GM23338 (cell line): ENCODE results near the gene SESN3.

Source experiments
- CREB1 ChIP-seq: fragments of 250-450 bp; sonication (Bioruptor Pico); IDR thresholded peaks from 2 replicates; pipeline ENCODE4 v1.5.0; 2020; ENCODE audit warnings: low read depth, mild to moderate bottlenecking, moderate library complexity
- EZH2 ChIP-seq: fragments of 200-600 bp; sonication (generic); IDR thresholded peaks from one replicate; pipeline ENCODE4 v1.8.0; 2017; ENCODE audit warnings: antibody characterized with exemption, mild to moderate bottlenecking, low read depth; ENCODE audit not compliant: unreplicated experiment
- EZH2phosphoT487 ChIP-seq: fragments of 200-600 bp; sonication (generic); IDR thresholded peaks from one replicate; pipeline ENCODE4 v1.8.1; 2018; ENCODE audit warnings: antibody characterized with exemption; ENCODE audit not compliant: unreplicated experiment
- JUNB ChIP-seq: IDR thresholded peaks from one replicate; pipeline ENCODE4 v1.6.1; 2016; ENCODE audit warnings: antibody characterized with exemption; ENCODE audit not compliant: unreplicated experiment
- POLR2AphosphoS5 ChIP-seq: IDR thresholded peaks from 2 replicates; pipeline ENCODE4 v1.6.1; 2016; ENCODE audit warnings: antibody characterized with exemption, low read depth
- TF ChIP-seq, protein P1 (sequence below), 2 experiments: fragments of 200-600 bp in 1 of 2; sonication (generic) in 1 of 2; conservative IDR thresholded peaks; 2 replicates each; pipeline versions ENCODE4 v1.5.1 to v1.6.1; 2016 to 2017; ENCODE audit warnings: antibody characterized with exemption in 2 of 2, low read depth in 2 of 2, mild to moderate bottlenecking in 2 of 2, moderate library complexity in 1 of 2
- TF ChIP-seq, protein P2 (sequence below): IDR thresholded peaks from one replicate; pipeline ENCODE4 v1.6.1; 2018; ENCODE audit warnings: antibody characterized with exemption; ENCODE audit not compliant: unreplicated experiment

DNA sequence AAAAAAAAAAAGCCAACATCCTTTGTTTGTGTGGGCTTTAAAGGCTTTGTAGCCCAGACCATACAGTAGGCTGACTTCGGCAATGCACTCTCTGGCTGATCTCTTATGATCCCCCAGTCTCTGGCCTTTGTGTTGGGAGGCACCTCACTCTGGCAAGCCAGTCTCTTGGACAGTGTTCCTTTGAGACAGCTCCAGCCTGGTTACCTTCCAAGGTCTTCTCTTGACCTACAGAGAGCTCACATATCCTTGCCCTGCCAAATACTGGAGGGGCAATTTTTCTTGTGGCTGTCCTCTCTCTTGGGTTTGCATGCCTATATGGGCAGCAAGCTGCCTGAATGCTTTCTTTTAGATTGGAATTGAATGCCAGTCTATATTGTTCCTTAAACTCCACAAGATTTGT, 69.8 kb downstream of the SESN3 start:
- TF ChIP-seq, protein P1, sequence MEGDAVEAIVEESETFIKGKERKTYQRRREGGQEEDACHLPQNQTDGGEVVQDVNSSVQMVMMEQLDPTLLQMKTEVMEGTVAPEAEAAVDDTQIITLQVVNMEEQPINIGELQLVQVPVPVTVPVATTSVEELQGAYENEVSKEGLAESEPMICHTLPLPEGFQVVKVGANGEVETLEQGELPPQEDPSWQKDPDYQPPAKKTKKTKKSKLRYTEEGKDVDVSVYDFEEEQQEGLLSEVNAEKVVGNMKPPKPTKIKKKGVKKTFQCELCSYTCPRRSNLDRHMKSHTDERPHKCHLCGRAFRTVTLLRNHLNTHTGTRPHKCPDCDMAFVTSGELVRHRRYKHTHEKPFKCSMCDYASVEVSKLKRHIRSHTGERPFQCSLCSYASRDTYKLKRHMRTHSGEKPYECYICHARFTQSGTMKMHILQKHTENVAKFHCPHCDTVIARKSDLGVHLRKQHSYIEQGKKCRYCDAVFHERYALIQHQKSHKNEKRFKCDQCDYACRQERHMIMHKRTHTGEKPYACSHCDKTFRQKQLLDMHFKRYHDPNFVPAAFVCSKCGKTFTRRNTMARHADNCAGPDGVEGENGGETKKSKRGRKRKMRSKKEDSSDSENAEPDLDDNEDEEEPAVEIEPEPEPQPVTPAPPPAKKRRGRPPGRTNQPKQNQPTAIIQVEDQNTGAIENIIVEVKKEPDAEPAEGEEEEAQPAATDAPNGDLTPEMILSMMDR (conservative IDR thresholded peaks at IDR 0.05; ENCODE audit: low read depth in 2 of 2): no peak
- TF ChIP-seq CREB1 (no peak), EZH2 (no peak), POLR2AphosphoS5 (no peak), EZH2phosphoT487 (no peak), JUNB (no peak)
- TF ChIP-seq, protein P2, sequence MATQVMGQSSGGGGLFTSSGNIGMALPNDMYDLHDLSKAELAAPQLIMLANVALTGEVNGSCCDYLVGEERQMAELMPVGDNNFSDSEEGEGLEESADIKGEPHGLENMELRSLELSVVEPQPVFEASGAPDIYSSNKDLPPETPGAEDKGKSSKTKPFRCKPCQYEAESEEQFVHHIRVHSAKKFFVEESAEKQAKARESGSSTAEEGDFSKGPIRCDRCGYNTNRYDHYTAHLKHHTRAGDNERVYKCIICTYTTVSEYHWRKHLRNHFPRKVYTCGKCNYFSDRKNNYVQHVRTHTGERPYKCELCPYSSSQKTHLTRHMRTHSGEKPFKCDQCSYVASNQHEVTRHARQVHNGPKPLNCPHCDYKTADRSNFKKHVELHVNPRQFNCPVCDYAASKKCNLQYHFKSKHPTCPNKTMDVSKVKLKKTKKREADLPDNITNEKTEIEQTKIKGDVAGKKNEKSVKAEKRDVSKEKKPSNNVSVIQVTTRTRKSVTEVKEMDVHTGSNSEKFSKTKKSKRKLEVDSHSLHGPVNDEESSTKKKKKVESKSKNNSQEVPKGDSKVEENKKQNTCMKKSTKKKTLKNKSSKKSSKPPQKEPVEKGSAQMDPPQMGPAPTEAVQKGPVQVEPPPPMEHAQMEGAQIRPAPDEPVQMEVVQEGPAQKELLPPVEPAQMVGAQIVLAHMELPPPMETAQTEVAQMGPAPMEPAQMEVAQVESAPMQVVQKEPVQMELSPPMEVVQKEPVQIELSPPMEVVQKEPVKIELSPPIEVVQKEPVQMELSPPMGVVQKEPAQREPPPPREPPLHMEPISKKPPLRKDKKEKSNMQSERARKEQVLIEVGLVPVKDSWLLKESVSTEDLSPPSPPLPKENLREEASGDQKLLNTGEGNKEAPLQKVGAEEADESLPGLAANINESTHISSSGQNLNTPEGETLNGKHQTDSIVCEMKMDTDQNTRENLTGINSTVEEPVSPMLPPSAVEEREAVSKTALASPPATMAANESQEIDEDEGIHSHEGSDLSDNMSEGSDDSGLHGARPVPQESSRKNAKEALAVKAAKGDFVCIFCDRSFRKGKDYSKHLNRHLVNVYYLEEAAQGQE: no peak
